ENCODE results near the gene OR10A2.

The OR10A2 gene

GRCh38 chr11:6864438-6864837, 1.6 kb downstream of the OR10A2 start:
- Histone ChIP-seq H3K9me3 (ENCODE audit: insufficient read depth, low read length) (no peaks in the 10 kb centered on the region), H3K4me1 (ENCODE audit: low read length) (no peaks in the 10 kb centered on the region), H3K27ac (ENCODE audit: low read length) (no peak overlapping the region), H2AFZ (ENCODE audit: low read depth, low read length) (no peak overlapping the region), H3K9ac (ENCODE audit: low read length) (no peak overlapping the region), H3K4me2 (ENCODE audit: low read length) (no peak overlapping the region), H3K4me3 (ENCODE audit: low read length) (no peak overlapping the region), H3K27me3 (ENCODE audit: low read depth, low read length) (no peaks in the 10 kb centered on the region), H3K36me3 (replicated peaks; ENCODE audit: low read depth, low read length) (no peaks in the 10 kb centered on the region), H3K79me2 (ENCODE audit: low read length) (no peaks in the 10 kb centered on the region), H4K20me1 (ENCODE audit: insufficient read depth, low read length) (no peaks in the 10 kb centered on the region)
- TF ChIP-seq EZH2phosphoT487 (IDR thresholded peaks at IDR 0.05; ENCODE audit: low read depth), result no peak
- no peak for TF ChIP-seq CTCF (IDR thresholded peaks at IDR 0.05; ENCODE audit: low read depth, low read length)

- Histone ChIP-seq H3K27ac (ENCODE audit: low read length) (no peak overlapping the region), H4K20me1 (ENCODE audit: insufficient read depth, low read length) (no peaks in the 10 kb centered on the region), H3K79me2 (ENCODE audit: low read length) (no peaks in the 10 kb centered on the region), H3K27me3 (ENCODE audit: low read depth, low read length) (no peaks in the 10 kb centered on the region), H3K9ac (ENCODE audit: low read length) (no peak overlapping the region), H3K36me3 (replicated peaks; ENCODE audit: low read depth, low read length) (no peaks in the 10 kb centered on the region), H3K4me3 (ENCODE audit: low read length) (no peak overlapping the region), H3K9me3 (ENCODE audit: insufficient read depth, low read length) (no peaks in the 10 kb centered on the region), H3K4me1 (ENCODE audit: low read length) (no peaks in the 10 kb centered on the region), H2AFZ (ENCODE audit: low read depth, low read length) (no peak overlapping the region), H3K4me2 (ENCODE audit: low read length) (no peak overlapping the region)
- no peak for TF ChIP-seq EZH2phosphoT487 (IDR thresholded peaks at IDR 0.05; ENCODE audit: low read depth)
- TF ChIP-seq CTCF (IDR thresholded peaks at IDR 0.05; ENCODE audit: low read depth, low read length), result no peak
Observed at GRCh38 chr11:6871278-6871677, 8.4 kb downstream of the OR10A2 start.

- Histone ChIP-seq H3K4me1 (ENCODE audit: low read length) (peaks cover 5% of the 10 kb centered on the region; the same call in 1 of the 2 replicates), H4K20me1 (ENCODE audit: insufficient read depth, low read length) (no peaks in the 10 kb centered on the region), H2AFZ (ENCODE audit: low read depth, low read length) (no peak overlapping the region), H3K9me3 (ENCODE audit: insufficient read depth, low read length) (no peaks in the 10 kb centered on the region), H3K79me2 (ENCODE audit: low read length) (no peaks in the 10 kb centered on the region), H3K9ac (ENCODE audit: low read length) (no peak overlapping the region), H3K27me3 (ENCODE audit: low read depth, low read length) (no peaks in the 10 kb centered on the region), H3K4me2 (ENCODE audit: low read length) (no peak overlapping the region), H3K36me3 (replicated peaks; ENCODE audit: low read depth, low read length) (no peaks in the 10 kb centered on the region), H3K27ac (ENCODE audit: low read length) (no peak overlapping the region), H3K4me3 (ENCODE audit: low read length) (no peak overlapping the region)
- TF ChIP-seq EZH2phosphoT487 (IDR thresholded peaks at IDR 0.05; ENCODE audit: low read depth) (no peak), CTCF (IDR thresholded peaks at IDR 0.05; ENCODE audit: low read depth, low read length) (no peak)
Observed at GRCh38 chr11:6875761-6876160, 12.9 kb downstream of the OR10A2 start.

- Histone ChIP-seq H3K27me3 (ENCODE audit: low read depth, low read length) (no peaks in the 10 kb centered on the region), H3K36me3 (replicated peaks; ENCODE audit: low read depth, low read length) (no peaks in the 10 kb centered on the region), H2AFZ (ENCODE audit: low read depth, low read length) (no peak within 1 kb of the TSS), H3K9ac (ENCODE audit: low read length) (no peak within 1 kb of the TSS), H3K4me2 (ENCODE audit: low read length) (no peak within 1 kb of the TSS), H3K9me3 (ENCODE audit: insufficient read depth, low read length) (no peaks in the 10 kb centered on the region), H4K20me1 (ENCODE audit: insufficient read depth, low read length) (no peaks in the 10 kb centered on the region), H3K4me3 (ENCODE audit: low read length) (no peak within 1 kb of the TSS), H3K27ac (ENCODE audit: low read length) (no peak within 1 kb of the TSS), H3K79me2 (ENCODE audit: low read length) (no peaks in the 10 kb centered on the region), H3K4me1 (ENCODE audit: low read length) (peaks cover 5% of the 10 kb centered on the region; the same call in 1 of the 2 replicates)
- TF ChIP-seq CTCF (IDR thresholded peaks at IDR 0.05; ENCODE audit: low read depth, low read length), result no peak
- TF ChIP-seq EZH2phosphoT487 (IDR thresholded peaks at IDR 0.05; ENCODE audit: low read depth), result no peak
Observed at GRCh38 chr11:6876325-6876724, 13.5 kb downstream of the OR10A2 start, which contains the start of gene OR10A4. TSS of gene OR10A4 (plus strand) at chr11:6876625. CDS start at chr11:6876648, 23 bp downstream.

Measured in OCI-LY3 (cell line).